Measurements from ENCODE around the gene SAMD4A.

- TF ChIP-seq CTCF (IDR thresholded peaks at IDR 0.05), result no peak
- TF ChIP-seq POLR2A (IDR thresholded peaks at IDR 0.05), result no peak
Observed at GRCh38 chr14:54735424-54735823, 168.5 kb downstream of the SAMD4A start.

Measured in lower leg skin (tissue), 3 donors.